Liver (tissue), 9 donors: Measurements from ENCODE around the gene ZC3H7B. TPM values are rescaled to one million over a fixed set of nuclear protein-coding genes. Genes with fewer than 3 reads are reported as not detected.

Experiments
- DNase-seq: peaks from one replicate; pipeline ENCODE4 v3.0.0-alpha.2; 2017; ENCODE audit warnings: low spot score
- H3K27ac ChIP-seq, 2 donors: one replicate each; pipeline ENCODE4 v1.7.0; 2013; ENCODE audit warnings: inconsistent platforms in 2 of 2, low read length in 2 of 2, control low read depth in 1 of 2, low read depth in 1 of 2, mild to moderate bottlenecking in 1 of 2
- H3K27me3 ChIP-seq, 4 donors: one replicate each; pipeline versions ENCODE4 v1.6.1 to v1.7.0; 2013; ENCODE audit warnings: low read length in 3 of 4, inconsistent platforms in 1 of 4, mild to moderate bottlenecking in 1 of 4, moderate library complexity in 1 of 4; ENCODE audit not compliant: control insufficient read depth in 4 of 4, insufficient read depth in 4 of 4
- H3K36me3 ChIP-seq, 4 donors: one replicate each; pipeline versions ENCODE4 v1.6.1 to v1.7.0; 2013; ENCODE audit warnings: low read length in 3 of 4, mild to moderate bottlenecking in 3 of 4, low read depth in 1 of 4, moderate library complexity in 1 of 4; ENCODE audit not compliant: control insufficient read depth in 4 of 4, insufficient read depth in 3 of 4
- H3K4me1 ChIP-seq, 4 donors: one replicate each; pipeline versions ENCODE4 v1.6.1 to v1.7.0; 2013; ENCODE audit warnings: low read length in 3 of 4, mild to moderate bottlenecking in 3 of 4, moderate library complexity in 1 of 4; ENCODE audit not compliant: control insufficient read depth in 4 of 4, insufficient read depth in 4 of 4
- H3K4me3 ChIP-seq, 3 donors: one replicate each; pipeline versions ENCODE4 v1.6.1 to v1.7.0; 2013; ENCODE audit warnings: low read length in 3 of 3, control low read depth in 1 of 3, low read depth in 1 of 3, mild to moderate bottlenecking in 1 of 3
- H3K9ac ChIP-seq, 2 donors: one replicate each; pipeline ENCODE4 v1.7.0; 2013; ENCODE audit warnings: low read length in 2 of 2, mild to moderate bottlenecking in 2 of 2, moderate library complexity in 2 of 2, control low read depth in 1 of 2, low read depth in 1 of 2
- H3K9me3 ChIP-seq, 4 donors: one replicate each; pipeline versions ENCODE4 v1.6.1 to v1.7.0; 2013; ENCODE audit warnings: low read length in 3 of 4; ENCODE audit not compliant: control insufficient read depth in 4 of 4
- EGR1 ChIP-seq, 2 donors: IDR thresholded peaks; 2 replicates each; pipeline ENCODE4 v1.6.1; 2016 to 2018; ENCODE audit warnings: antibody characterized with exemption in 2 of 2, low read depth in 2 of 2
- GABPA ChIP-seq, 2 donors: IDR thresholded peaks in 1 of 2; conservative IDR thresholded peaks in 1 of 2; 2 replicates each; pipeline ENCODE4 v1.6.1; 2016; ENCODE audit warnings: antibody characterized with exemption in 2 of 2, mild to moderate bottlenecking in 1 of 2, moderate library complexity in 1 of 2
- HNF4A ChIP-seq, 2 donors: conservative IDR thresholded peaks; 2 replicates each; pipeline ENCODE4 v1.6.1; 2016; ENCODE audit warnings: antibody characterized with exemption in 2 of 2, mild to moderate bottlenecking in 2 of 2
- HNF4G ChIP-seq: IDR thresholded peaks from 2 replicates; pipeline ENCODE4 v1.6.1; 2016; ENCODE audit warnings: antibody characterized with exemption
- JUND ChIP-seq, 2 donors: IDR thresholded peaks; 2 replicates each; pipeline ENCODE4 v1.6.1; 2016; ENCODE audit warnings: antibody characterized with exemption in 2 of 2
- RXRA ChIP-seq, 2 donors: IDR thresholded peaks; 2 replicates each; pipeline ENCODE4 v1.6.1; 2017 to 2018; ENCODE audit warnings: antibody characterized with exemption in 2 of 2, mild to moderate bottlenecking in 1 of 2
- SP1 ChIP-seq: IDR thresholded peaks from 2 replicates; pipeline ENCODE4 v1.6.1; 2018; ENCODE audit warnings: antibody characterized with exemption, mild to moderate bottlenecking
- TAF1 ChIP-seq: conservative IDR thresholded peaks from 2 replicates; pipeline ENCODE4 v1.6.1; 2016; ENCODE audit warnings: antibody characterized with exemption, mild to moderate bottlenecking
- YY1 ChIP-seq: IDR thresholded peaks from 2 replicates; pipeline ENCODE4 v1.6.1; 2016; ENCODE audit warnings: antibody characterized with exemption, mild to moderate bottlenecking
- WGBS: extraction: QIAGEN DNeasy Blood & Tissue Kit; methylation state at CpG from one replicate; pipeline ENCODE4 v1.1.7; 2013; 5-methylcytosine and 5-hydroxymethylcytosine counted together
- polyA plus RNA-seq, 2 donors: library from polyadenylated mRNA; stranded (reverse) in 1 of 2; unstranded in 1 of 2; fragments of 200-250 nt in 1 of 2; fragments of >200 nt in 1 of 2; fragmentation: Nextera tagmentation in 1 of 2; extraction: Ambion mirVana in 1 of 2; gene quantifications; one replicate each; pipeline versions ENCODE4 v1.2.1 to v1.2.3, GENCODE V29; 2013 to 2015
- total RNA-seq, 2 donors: library from RNA; depleted of rRNA; stranded (reverse); fragments of >200 nt; gene quantifications; one replicate each; pipeline ENCODE4 v1.2.3, GENCODE V29; 2014
- TF ChIP-seq, protein P1 (sequence below): fragments of 150-350 bp; IDR thresholded peaks from 2 replicates; pipeline ENCODE4 v1.5.1; 2017; ENCODE audit warnings: improper control_type of control experiment, low read depth, low read length; ENCODE audit not compliant: missing input control
- TF ChIP-seq, protein P2 (sequence below): IDR thresholded peaks from 2 replicates; pipeline ENCODE4 v1.6.1; 2016; ENCODE audit warnings: antibody characterized with exemption
- TF ChIP-seq, protein P3 (sequence below): IDR thresholded peaks from 2 replicates; pipeline ENCODE4 v1.6.1; 2016; ENCODE audit warnings: antibody characterized with exemption
- TF ChIP-seq, protein P4 (sequence below): IDR thresholded peaks from 2 replicates; pipeline ENCODE4 v1.6.1; 2016; ENCODE audit warnings: antibody characterized with exemption
- donor health status: healthy.
- donor health status: healthy.
- donor health status: healthy.
- donor health status: healthy.
- donor health status: healthy.

Gene ZC3H7B
- total and polyA plus RNA-seq, 4 donors = 6.6 to 50.2 (median 26.1) TPM

DNA sequence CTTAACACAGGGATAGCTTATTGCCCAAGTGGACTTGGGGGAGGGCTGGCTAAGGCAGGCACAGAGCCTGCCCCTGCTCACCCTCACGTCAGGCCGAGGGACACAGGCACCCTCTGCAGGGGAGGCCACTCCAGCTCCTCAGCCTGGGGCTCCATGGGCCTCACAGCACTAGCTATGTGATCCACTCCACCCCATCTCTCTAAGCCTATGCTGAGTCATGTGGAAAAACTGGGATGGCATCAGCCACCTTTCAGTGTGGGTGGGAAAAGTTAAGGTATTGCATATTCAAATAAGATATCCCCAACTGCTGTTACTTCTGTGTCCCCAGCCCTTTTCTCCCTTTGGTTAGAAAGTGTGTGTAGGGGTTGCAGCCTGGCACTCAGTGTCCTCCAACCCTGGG, 37.6 kb upstream of the ZC3H7B start (continued):
- TF ChIP-seq, protein P1, sequence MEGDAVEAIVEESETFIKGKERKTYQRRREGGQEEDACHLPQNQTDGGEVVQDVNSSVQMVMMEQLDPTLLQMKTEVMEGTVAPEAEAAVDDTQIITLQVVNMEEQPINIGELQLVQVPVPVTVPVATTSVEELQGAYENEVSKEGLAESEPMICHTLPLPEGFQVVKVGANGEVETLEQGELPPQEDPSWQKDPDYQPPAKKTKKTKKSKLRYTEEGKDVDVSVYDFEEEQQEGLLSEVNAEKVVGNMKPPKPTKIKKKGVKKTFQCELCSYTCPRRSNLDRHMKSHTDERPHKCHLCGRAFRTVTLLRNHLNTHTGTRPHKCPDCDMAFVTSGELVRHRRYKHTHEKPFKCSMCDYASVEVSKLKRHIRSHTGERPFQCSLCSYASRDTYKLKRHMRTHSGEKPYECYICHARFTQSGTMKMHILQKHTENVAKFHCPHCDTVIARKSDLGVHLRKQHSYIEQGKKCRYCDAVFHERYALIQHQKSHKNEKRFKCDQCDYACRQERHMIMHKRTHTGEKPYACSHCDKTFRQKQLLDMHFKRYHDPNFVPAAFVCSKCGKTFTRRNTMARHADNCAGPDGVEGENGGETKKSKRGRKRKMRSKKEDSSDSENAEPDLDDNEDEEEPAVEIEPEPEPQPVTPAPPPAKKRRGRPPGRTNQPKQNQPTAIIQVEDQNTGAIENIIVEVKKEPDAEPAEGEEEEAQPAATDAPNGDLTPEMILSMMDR = no peak

DNA sequence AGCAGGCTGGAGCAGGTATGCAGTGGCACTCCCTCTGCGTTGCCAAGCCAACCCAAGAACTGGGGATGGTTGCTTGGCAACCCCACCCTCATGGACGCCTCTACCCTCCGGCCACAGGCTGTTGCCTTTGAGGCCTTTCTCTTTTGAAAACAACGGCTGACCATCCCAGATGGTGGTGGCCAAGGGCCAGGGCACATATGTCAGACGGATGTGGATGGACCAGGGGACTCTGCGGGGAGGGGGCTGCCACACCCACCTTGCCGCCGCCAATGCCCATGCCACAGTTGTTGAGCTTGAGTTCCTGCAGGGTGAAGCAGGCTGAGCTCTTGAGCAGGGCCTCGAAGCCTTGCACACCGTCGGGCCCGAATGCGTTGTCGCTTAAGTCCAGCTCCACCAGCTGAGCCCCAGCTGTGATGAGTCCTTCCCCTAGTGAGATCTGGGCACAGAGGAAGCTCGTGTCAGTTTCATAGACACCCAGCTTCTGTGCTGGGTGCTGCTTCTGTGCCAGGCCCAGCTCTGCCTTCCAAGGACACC, 36.9 kb upstream of the ZC3H7B start:
- no peaks in the 10 kb centered on the region for H3K9me3 ChIP-seq
- no peak for DNase-seq
- TF ChIP-seq, protein P1 = no peak
- no peak for TF ChIP-seq SP1
- TF ChIP-seq YY1 = no peak
- TF ChIP-seq, protein P2, sequence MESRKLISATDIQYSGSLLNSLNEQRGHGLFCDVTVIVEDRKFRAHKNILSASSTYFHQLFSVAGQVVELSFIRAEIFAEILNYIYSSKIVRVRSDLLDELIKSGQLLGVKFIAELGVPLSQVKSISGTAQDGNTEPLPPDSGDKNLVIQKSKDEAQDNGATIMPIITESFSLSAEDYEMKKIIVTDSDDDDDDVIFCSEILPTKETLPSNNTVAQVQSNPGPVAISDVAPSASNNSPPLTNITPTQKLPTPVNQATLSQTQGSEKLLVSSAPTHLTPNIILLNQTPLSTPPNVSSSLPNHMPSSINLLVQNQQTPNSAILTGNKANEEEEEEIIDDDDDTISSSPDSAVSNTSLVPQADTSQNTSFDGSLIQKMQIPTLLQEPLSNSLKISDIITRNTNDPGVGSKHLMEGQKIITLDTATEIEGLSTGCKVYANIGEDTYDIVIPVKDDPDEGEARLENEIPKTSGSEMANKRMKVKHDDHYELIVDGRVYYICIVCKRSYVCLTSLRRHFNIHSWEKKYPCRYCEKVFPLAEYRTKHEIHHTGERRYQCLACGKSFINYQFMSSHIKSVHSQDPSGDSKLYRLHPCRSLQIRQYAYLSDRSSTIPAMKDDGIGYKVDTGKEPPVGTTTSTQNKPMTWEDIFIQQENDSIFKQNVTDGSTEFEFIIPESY = no peak
- TF ChIP-seq, protein P3, sequence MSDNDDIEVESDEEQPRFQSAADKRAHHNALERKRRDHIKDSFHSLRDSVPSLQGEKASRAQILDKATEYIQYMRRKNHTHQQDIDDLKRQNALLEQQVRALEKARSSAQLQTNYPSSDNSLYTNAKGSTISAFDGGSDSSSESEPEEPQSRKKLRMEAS = no peak
- no peak overlapping the region for H3K9ac ChIP-seq
- 96% methylated on average over 15 of the region's 15 CpGs for WGBS
- H3K4me1 ChIP-seq = no peaks in the 10 kb centered on the region
- no peak overlapping the region for H3K4me3 ChIP-seq
- no peak overlapping the region for H3K27ac ChIP-seq
- H3K36me3 ChIP-seq = peaks cover 21 to 86% (median 41%) of the 10 kb centered on the region in 4 donors
- no peaks in the 10 kb centered on the region for H3K27me3 ChIP-seq

DNA sequence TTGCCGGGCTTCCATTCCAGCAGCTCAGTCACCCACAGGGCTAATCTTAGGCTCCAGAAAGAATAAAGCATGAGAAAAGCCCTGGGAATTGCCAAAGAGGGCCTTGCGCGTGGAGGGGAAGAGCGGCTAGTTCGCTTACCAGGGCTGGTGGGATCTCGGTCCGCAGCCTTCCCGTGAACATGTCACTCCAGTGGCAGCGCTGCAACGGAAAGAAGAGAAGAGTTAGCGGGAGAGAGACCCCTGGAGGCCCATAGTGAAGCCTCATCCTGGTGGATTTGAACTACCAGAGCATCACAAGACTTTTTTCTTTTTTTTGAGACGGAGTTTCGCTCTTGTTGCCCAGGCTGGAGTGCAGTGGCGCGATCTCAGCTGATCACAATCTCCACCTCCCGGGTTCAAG, 33.4 kb upstream of the ZC3H7B start:
- no peak for DNase-seq
- no peak overlapping the region for H3K9ac ChIP-seq
- H3K27ac ChIP-seq = no peak overlapping the region
- H3K36me3 ChIP-seq = peaks cover 12 to 78% (median 40%) of the 10 kb centered on the region in 4 donors
- H3K9me3 ChIP-seq = no peaks in the 10 kb centered on the region
- 97% methylated on average over 16 of the region's 16 CpGs for WGBS
- TF ChIP-seq JUND (IDR thresholded peaks at IDR 0.05) (no peak), HNF4G (no peak), TAF1 (no peak), GABPA (IDR thresholded peaks at IDR 0.05 in 1 of 2, conservative IDR thresholded peaks at IDR 0.05 in 1 of 2) (no peak), RXRA (IDR thresholded peaks at IDR 0.05) (no peak), HNF4A (conservative IDR thresholded peaks at IDR 0.05) (no peak), EGR1 (IDR thresholded peaks at IDR 0.05; ENCODE audit: low read depth in 2 of 2) (no peak)
- TF ChIP-seq, protein P4, sequence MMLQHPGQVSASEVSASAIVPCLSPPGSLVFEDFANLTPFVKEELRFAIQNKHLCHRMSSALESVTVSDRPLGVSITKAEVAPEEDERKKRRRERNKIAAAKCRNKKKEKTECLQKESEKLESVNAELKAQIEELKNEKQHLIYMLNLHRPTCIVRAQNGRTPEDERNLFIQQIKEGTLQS = no peak
- no peak overlapping the region for H3K4me3 ChIP-seq
- no peaks in the 10 kb centered on the region for H3K4me1 ChIP-seq
- H3K27me3 ChIP-seq = no peaks in the 10 kb centered on the region
